Endothelial cell of umbilical vein (primary cell): ENCODE data around the gene TEX28.
"Not testable (repeated sequence)": the region's sequence is repeated elsewhere in the genome, so short reads cannot be mapped to it uniquely, and the experiment has no call there.

Experiments used
- CTCF ChIP-seq, 2 donors: IDR thresholded peaks; 1 replicate in 1 of 2; 2 replicates in 1 of 2; pipeline ENCODE4 v1.5.1; 2011; ENCODE audit warnings: low read length in 2 of 2, mild to moderate bottlenecking in 2 of 2, moderate library complexity in 2 of 2, control low read depth in 1 of 2, inconsistent platforms in 1 of 2, low read depth in 1 of 2; ENCODE audit not compliant: insufficient read depth in 1 of 2; ENCODE audit errors: extremely low read depth in 1 of 2
- EZH2 ChIP-seq: IDR thresholded peaks from 2 replicates; pipeline ENCODE4 v1.6.1; 2012; ENCODE audit warnings: borderline replicate concordance, low read depth, mild to moderate bottlenecking, moderate library complexity, low read length, inconsistent platforms; ENCODE audit not compliant: severe bottlenecking
- FOS ChIP-seq: IDR thresholded peaks from 2 replicates; pipeline ENCODE4 v1.6.1; 2011; ENCODE audit warnings: mild to moderate bottlenecking, low read length, moderate library complexity, borderline replicate concordance; ENCODE audit not compliant: insufficient read depth
- GATA2 ChIP-seq: IDR thresholded peaks from 2 replicates; pipeline ENCODE4 v1.7.0; 2011; ENCODE audit warnings: low read depth, mild to moderate bottlenecking, moderate library complexity, mixed read lengths, low read length; ENCODE audit not compliant: insufficient read length, insufficient read depth
- JUN ChIP-seq: IDR thresholded peaks from 2 replicates; pipeline ENCODE4 v1.6.1; 2011; ENCODE audit warnings: borderline replicate concordance, low read depth; ENCODE audit not compliant: insufficient read length, insufficient read depth
- MYC ChIP-seq: IDR thresholded peaks from one replicate; pipeline ENCODE4 v1.6.1; 2011; ENCODE audit warnings: mild to moderate bottlenecking, low read depth, low read length
- POLR2A ChIP-seq: IDR thresholded peaks from 2 replicates; pipeline ENCODE4 v1.6.1; 2012; ENCODE audit warnings: low read depth, mild to moderate bottlenecking, control low read depth, low read length
- POLR2AphosphoS5 ChIP-seq: IDR thresholded peaks from 2 replicates; pipeline ENCODE4 v1.6.1; 2012; ENCODE audit warnings: low read depth, mild to moderate bottlenecking, control low read depth, low read length, moderate library complexity; ENCODE audit not compliant: insufficient read depth
- TF ChIP-seq, protein P1 (sequence below): IDR thresholded peaks from 2 replicates; pipeline ENCODE4 v1.6.1; 2011; ENCODE audit not compliant: insufficient read depth, insufficient read length

DNA sequence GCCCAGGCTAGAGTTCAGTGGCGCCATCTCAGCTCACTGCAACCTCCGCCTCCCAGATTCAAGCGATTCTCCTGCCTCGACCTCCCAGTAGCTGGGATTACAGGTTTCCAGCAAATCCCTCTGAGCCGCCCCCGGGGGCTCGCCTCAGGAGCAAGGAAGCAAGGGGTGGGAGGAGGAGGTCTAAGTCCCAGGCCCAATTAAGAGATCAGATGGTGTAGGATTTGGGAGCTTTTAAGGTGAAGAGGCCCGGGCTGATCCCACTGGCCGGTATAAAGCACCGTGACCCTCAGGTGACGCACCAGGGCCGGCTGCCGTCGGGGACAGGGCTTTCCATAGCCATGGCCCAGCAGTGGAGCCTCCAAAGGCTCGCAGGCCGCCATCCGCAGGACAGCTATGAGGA, 37.6 kb downstream of the TEX28 start, which contains the start of gene OPN1MW3:
- TF ChIP-seq CTCF (IDR thresholded peaks at IDR 0.05; ENCODE audit: extremely low read depth in 1 of 2, insufficient read depth in 1 of 2, low read depth in 1 of 2, low read length in 2 of 2); POLR2A; POLR2AphosphoS5; GATA2; FOS; EZH2; JUN; MYC: not testable (repeated sequence)
- TF ChIP-seq, protein P1, sequence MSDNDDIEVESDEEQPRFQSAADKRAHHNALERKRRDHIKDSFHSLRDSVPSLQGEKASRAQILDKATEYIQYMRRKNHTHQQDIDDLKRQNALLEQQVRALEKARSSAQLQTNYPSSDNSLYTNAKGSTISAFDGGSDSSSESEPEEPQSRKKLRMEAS, result not testable (repeated sequence)
